Gastroesophageal sphincter (tissue), 3 donors: Measurements from ENCODE around the gene RHOJ.

ENCODE experiments used
- CTCF ChIP-seq, 4 experiments: fragments of 200-600 bp in 2 of 4; fragments of 450-650 bp in 2 of 4; sonication (generic) in 1 of 4; IDR thresholded peaks; one replicate each; pipeline ENCODE4 v1.5.1; 2017 to 2019; ENCODE audit warnings: antibody characterized with exemption in 4 of 4, mild to moderate bottlenecking in 2 of 4, moderate library complexity in 2 of 4
- POLR2A ChIP-seq, 2 donors: fragments of 450-650 bp; IDR thresholded peaks; one replicate each; pipeline ENCODE4 v1.6.1; 2017; ENCODE audit warnings: antibody characterized with exemption in 2 of 2, mild to moderate bottlenecking in 2 of 2, moderate library complexity in 1 of 2
- POLR2AphosphoS5 ChIP-seq: sonication (generic); formaldehyde crosslinking; IDR thresholded peaks from one replicate; pipeline ENCODE4 v1.6.1; 2017; ENCODE audit warnings: antibody characterized with exemption

GRCh38 chr14:63228217-63228616, 24.0 kb downstream of the RHOJ start:
- TF ChIP-seq POLR2AphosphoS5 = no peak
- TF ChIP-seq POLR2A (IDR thresholded peaks at IDR 0.05) = no peak
- no peak for TF ChIP-seq CTCF (IDR thresholded peaks at IDR 0.05)
